SU-DHL-6 (cell line): ENCODE results near the gene CD247.

Source experiments
- CTCF ChIP-seq: fragments of 200-600 bp; sonication (generic); IDR thresholded peaks from one replicate; pipeline ENCODE4 v1.5.1; 2017; ENCODE audit warnings: antibody characterized with exemption, mild to moderate bottlenecking, low read length, moderate library complexity; ENCODE audit not compliant: insufficient read depth, poor library complexity, severe bottlenecking
- EZH2phosphoT487 ChIP-seq: fragments of 200-600 bp; sonication (generic), shearing (Covaris generic); conservative IDR thresholded peaks from 2 replicates; pipeline ENCODE4 v1.6.1; 2018; ENCODE audit warnings: mild to moderate bottlenecking, antibody characterized with exemption, low read length, moderate library complexity, mixed read lengths

GRCh38 chr1:167452483-167452882 is 65.8 kb downstream of the CD247 start:
- TF ChIP-seq CTCF, result no peak
- no peak for TF ChIP-seq EZH2phosphoT487
